ENCODE results near the gene NUMA1. TPM values are rescaled to one million over a fixed set of nuclear protein-coding genes. Genes with fewer than 3 reads are reported as not detected.
A peak's percentile ranks its signal among the peaks of the same experiment; 100 is the strongest.

Gene NUMA1
- total and polyA plus RNA-seq, 4 donors = 79.9 to 277 (median 164) TPM

DNA sequence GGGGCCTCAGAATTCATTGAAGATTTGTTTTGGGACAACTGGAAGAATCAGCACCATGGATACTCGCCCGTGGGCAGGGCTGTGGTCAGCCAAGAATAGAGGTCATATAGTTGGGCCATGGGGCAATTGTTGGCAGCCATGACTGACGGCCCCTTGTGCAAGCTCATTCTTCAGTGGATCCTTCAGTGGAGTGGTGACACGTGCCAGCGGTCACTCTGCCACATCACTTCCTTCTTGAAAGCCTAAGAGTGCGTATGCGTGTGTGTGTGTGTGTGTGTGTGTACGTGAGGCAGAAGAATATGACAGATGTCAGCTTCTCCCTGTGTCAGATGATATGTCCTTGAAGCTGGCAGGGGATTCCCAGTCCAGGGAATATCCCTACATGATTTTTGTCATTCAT is 83.4 kb downstream of the NUMA1 start:
- H3K27me3 ChIP-seq (ENCODE audit: control insufficient read depth in 3 of 3, insufficient read depth in 3 of 3, low read length in 2 of 3) = no peaks in the 10 kb centered on the region
- peaks cover 0 to 26% (median 0%) of the 10 kb centered on the region in 5 donors for H3K4me1 ChIP-seq (ENCODE audit: control insufficient read depth in 5 of 5, insufficient read depth in 5 of 5, low read length in 5 of 5)
- peak overlapping the region in 1 of 2 donors; percentile 44 for H3K27ac ChIP-seq (ENCODE audit: low read depth in 1 of 2, low read length in 1 of 2)
- no peak for ATAC-seq (ENCODE audit: insufficient read depth, low FRiP score)
- 40 to 57% methylated on average over 8 of the region's 8 CpGs for WGBS, 2 donors
- TF ChIP-seq CTCF (IDR thresholded peaks at IDR 0.05; ENCODE audit: control extremely low read depth, extremely low read depth) = no peak
- H3K36me3 ChIP-seq (ENCODE audit: control insufficient read depth in 4 of 4, insufficient read depth in 4 of 4, low read length in 4 of 4) = peaks cover 0 to 9% (median 9%) of the 10 kb centered on the region in 4 donors
- H3K9ac ChIP-seq (ENCODE audit: insufficient read depth in 1 of 2, low read length in 2 of 2) = no peak overlapping the region
- no peak overlapping the region for H3K4me3 ChIP-seq
- DNase-seq = no peak
- H3K9me3 ChIP-seq (ENCODE audit: control insufficient read depth in 4 of 4, insufficient read depth in 3 of 4, low read length in 3 of 4) = no peaks in the 10 kb centered on the region

- Histone ChIP-seq H3K9me3 (ENCODE audit: control insufficient read depth in 4 of 4, insufficient read depth in 3 of 4, low read length in 3 of 4) (no peaks in the 10 kb centered on the region), H3K9ac (ENCODE audit: insufficient read depth in 1 of 2, low read length in 2 of 2) (no peak overlapping the region), H3K27me3 (ENCODE audit: control insufficient read depth in 3 of 3, insufficient read depth in 3 of 3, low read length in 2 of 3) (no peaks in the 10 kb centered on the region), H3K4me3 (no peak overlapping the region), H3K36me3 (ENCODE audit: control insufficient read depth in 4 of 4, insufficient read depth in 4 of 4, low read length in 4 of 4) (peaks cover 0 to 9% (median 5%) of the 10 kb centered on the region in 4 donors), H3K4me1 (ENCODE audit: control insufficient read depth in 5 of 5, insufficient read depth in 5 of 5, low read length in 5 of 5) (peaks cover 0 to 26% (median 0%) of the 10 kb centered on the region in 5 donors), H3K27ac (ENCODE audit: low read depth in 1 of 2, low read length in 1 of 2) (peak overlapping the region in 1 of 2 donors; percentile 26)
- TF ChIP-seq CTCF (IDR thresholded peaks at IDR 0.05; ENCODE audit: control extremely low read depth, extremely low read depth) = no peak
- no peak for DNase-seq
- ATAC-seq (ENCODE audit: insufficient read depth, low FRiP score) = no peak
- WGBS, 2 donors = 96 to 97% methylated on average over 4 of the region's 4 CpGs
Observed at GRCh38 chr11:71996517-71996916, 83.8 kb downstream of the NUMA1 start.

DNA sequence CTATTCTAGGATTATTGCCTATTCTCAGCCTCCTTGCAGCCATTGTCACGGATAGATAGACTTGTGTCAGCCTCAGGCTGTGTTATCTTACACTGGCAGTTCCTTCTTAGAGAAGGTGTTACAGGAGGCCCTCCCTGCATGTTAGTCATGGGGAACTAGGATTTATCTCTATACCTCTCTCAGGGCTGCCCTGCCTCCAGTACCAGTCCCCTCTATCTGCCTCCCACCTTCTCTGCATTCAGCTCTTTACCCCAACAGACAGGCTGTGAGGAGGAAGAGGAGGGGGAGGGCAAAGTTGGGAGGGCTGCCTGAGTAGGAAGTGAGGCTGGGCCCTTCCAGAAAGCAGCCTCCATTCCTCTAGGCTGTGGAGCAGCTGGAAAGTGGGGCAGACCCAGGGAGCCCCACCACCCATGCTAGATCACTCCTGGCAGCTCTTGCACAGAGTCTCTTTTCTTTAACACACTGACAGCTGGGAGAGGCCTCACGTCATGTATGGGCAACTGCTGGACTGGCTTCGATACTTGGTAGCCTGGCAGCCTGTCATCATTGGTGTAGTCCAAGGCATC is 84.5 kb downstream of the NUMA1 start:
- DNase-seq (no peak), ATAC-seq (ENCODE audit: insufficient read depth, low FRiP score) (no peak)
- Histone ChIP-seq H3K9me3 (ENCODE audit: control insufficient read depth in 4 of 4, insufficient read depth in 3 of 4, low read length in 3 of 4) (no peaks in the 10 kb centered on the region), H3K4me3 (no peak overlapping the region), H3K9ac (ENCODE audit: insufficient read depth in 1 of 2, low read length in 2 of 2) (no peak overlapping the region), H3K4me1 (ENCODE audit: control insufficient read depth in 5 of 5, insufficient read depth in 5 of 5, low read length in 5 of 5) (peaks cover 0 to 24% (median 0%) of the 10 kb centered on the region in 5 donors), H3K27me3 (ENCODE audit: control insufficient read depth in 3 of 3, insufficient read depth in 3 of 3, low read length in 2 of 3) (no peaks in the 10 kb centered on the region), H3K27ac (ENCODE audit: low read depth in 1 of 2, low read length in 1 of 2) (no peak overlapping the region), H3K36me3 (ENCODE audit: control insufficient read depth in 4 of 4, insufficient read depth in 4 of 4, low read length in 4 of 4) (peaks cover 0 to 6% (median 1%) of the 10 kb centered on the region in 4 donors)
- no peak for TF ChIP-seq CTCF (IDR thresholded peaks at IDR 0.05; ENCODE audit: control extremely low read depth, extremely low read depth)
- 86 to 91% methylated on average over 3 of the region's 3 CpGs for WGBS, 2 donors

DNA sequence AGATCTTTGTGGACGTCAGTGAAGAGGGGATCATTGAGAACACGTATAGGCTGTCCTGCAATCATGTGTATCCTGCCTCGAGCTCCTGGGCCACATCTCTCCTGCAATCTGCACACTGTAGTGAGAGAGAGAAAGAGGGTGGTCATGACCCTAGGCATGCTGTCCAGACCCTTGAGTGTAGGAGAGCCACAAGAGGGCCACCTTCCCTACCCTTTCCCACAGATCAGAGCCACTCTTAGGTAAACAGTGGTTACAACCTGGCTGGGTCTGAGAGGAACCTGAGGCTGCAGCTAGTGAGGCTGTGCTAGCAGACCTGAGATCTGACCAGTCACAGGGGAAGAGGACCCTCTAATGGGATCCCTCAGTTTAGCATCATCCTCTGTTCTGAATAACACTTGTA is 85.6 kb downstream of the NUMA1 start:
- no peak for TF ChIP-seq CTCF (IDR thresholded peaks at IDR 0.05; ENCODE audit: control extremely low read depth, extremely low read depth)
- H3K4me3 ChIP-seq = no peak overlapping the region
- no peak for DNase-seq
- 86 to 94% methylated on average over 3 of the region's 3 CpGs for WGBS, 2 donors
- no peaks in the 10 kb centered on the region for H3K27me3 ChIP-seq (ENCODE audit: control insufficient read depth in 3 of 3, insufficient read depth in 3 of 3, low read length in 2 of 3)
- no peak for ATAC-seq (ENCODE audit: insufficient read depth, low FRiP score)
- no peak overlapping the region for H3K27ac ChIP-seq (ENCODE audit: low read depth in 1 of 2, low read length in 1 of 2)
- peaks cover 0 to 8% (median 4%) of the 10 kb centered on the region in 4 donors for H3K36me3 ChIP-seq (ENCODE audit: control insufficient read depth in 4 of 4, insufficient read depth in 4 of 4, low read length in 4 of 4)
- peaks cover 0 to 15% (median 0%) of the 10 kb centered on the region in 5 donors for H3K4me1 ChIP-seq (ENCODE audit: control insufficient read depth in 5 of 5, insufficient read depth in 5 of 5, low read length in 5 of 5)
- H3K9me3 ChIP-seq (ENCODE audit: control insufficient read depth in 4 of 4, insufficient read depth in 3 of 4, low read length in 3 of 4) = no peaks in the 10 kb centered on the region
- H3K9ac ChIP-seq (ENCODE audit: insufficient read depth in 1 of 2, low read length in 2 of 2) = no peak overlapping the region
